H9 (cell line): ENCODE data around the gene CDH4. TPM values are rescaled to one million over a fixed set of nuclear protein-coding genes. Genes with fewer than 3 reads are reported as not detected.

Experiments used
- DNase-seq: peaks from one replicate; pipeline ENCODE4 v3.0.0-alpha.2; 2017
- H2AFZ ChIP-seq: one replicate; pipeline ENCODE4 v1.6.1; 2013; ENCODE audit warnings: mild to moderate bottlenecking, low read length, control low read depth, moderate library complexity
- H2AK5ac ChIP-seq: 2 replicates; pipeline ENCODE4 v1.6.1; 2013; ENCODE audit warnings: low read length, control low read depth, mixed read lengths; ENCODE audit not compliant: insufficient read length
- H2BK120ac ChIP-seq: one replicate; pipeline ENCODE4 v1.6.1; 2013; ENCODE audit warnings: low read depth, mild to moderate bottlenecking, low read length, control low read depth, inconsistent platforms; ENCODE audit not compliant: poor library complexity, severe bottlenecking
- H2BK12ac ChIP-seq: 2 replicates; pipeline ENCODE4 v1.6.1; 2013; ENCODE audit warnings: low read length, control low read depth, mixed read lengths, low read depth; ENCODE audit not compliant: insufficient read length
- H2BK15ac ChIP-seq: 2 replicates; pipeline ENCODE4 v1.6.1; 2013; ENCODE audit warnings: low read depth, low read length, control low read depth
- H2BK20ac ChIP-seq: one replicate; pipeline ENCODE4 v1.6.1; 2013; ENCODE audit warnings: low read depth, mild to moderate bottlenecking, low read length, control low read depth, inconsistent platforms; ENCODE audit not compliant: poor library complexity, severe bottlenecking
- H2BK5ac ChIP-seq: 2 replicates; pipeline ENCODE4 v1.6.1; 2013; ENCODE audit warnings: low read length, control low read depth, mixed read lengths; ENCODE audit not compliant: insufficient read length
- H3K14ac ChIP-seq: 2 replicates; pipeline ENCODE4 v1.6.1; 2013; ENCODE audit warnings: low read length, control low read depth; ENCODE audit not compliant: insufficient read depth
- H3K18ac ChIP-seq: 2 replicates; pipeline ENCODE4 v1.6.1; 2013; ENCODE audit warnings: low read depth, mild to moderate bottlenecking, mixed read lengths, low read length, control low read depth; ENCODE audit not compliant: insufficient read length
- H3K23ac ChIP-seq: 2 replicates; pipeline ENCODE4 v1.6.1; 2013; ENCODE audit warnings: low read length, control low read depth, mixed read lengths, low read depth; ENCODE audit not compliant: insufficient read length
- H3K23me2 ChIP-seq: 2 replicates; pipeline ENCODE4 v1.6.1; 2013; ENCODE audit warnings: low read depth, mild to moderate bottlenecking, mixed read lengths, low read length, control low read depth; ENCODE audit not compliant: insufficient read length, poor library complexity, severe bottlenecking
- H3K27ac ChIP-seq: 2 replicates; pipeline ENCODE4 v1.5.1; 2013; ENCODE audit warnings: low read length, control low read depth, mixed read lengths, low read depth; ENCODE audit not compliant: insufficient read length
- H3K27me3 ChIP-seq: 2 replicates; pipeline ENCODE4 v1.6.1; 2013; ENCODE audit warnings: low read length, control low read depth, inconsistent platforms; ENCODE audit not compliant: insufficient read depth
- H3K4ac ChIP-seq: 2 replicates; pipeline ENCODE4 v1.6.1; 2013; ENCODE audit warnings: low read depth, mild to moderate bottlenecking, control low read depth, inconsistent platforms, low read length, moderate library complexity
- H3K4me1 ChIP-seq: 2 replicates; pipeline ENCODE4 v1.6.1; 2013; ENCODE audit warnings: low read length, control low read depth, inconsistent platforms; ENCODE audit not compliant: insufficient read depth
- H3K4me2 ChIP-seq: 2 replicates; pipeline ENCODE4 v1.6.1; 2013; ENCODE audit warnings: low read length, control low read depth, mixed read lengths; ENCODE audit not compliant: insufficient read length, insufficient read depth
- H3K56ac ChIP-seq: 2 replicates; pipeline ENCODE4 v1.6.1; 2013; ENCODE audit warnings: low read depth, mild to moderate bottlenecking, mixed read lengths, low read length, control low read depth; ENCODE audit not compliant: insufficient read length
- H3K79me1 ChIP-seq: 2 replicates; pipeline ENCODE4 v1.6.1; 2013; ENCODE audit warnings: low read depth, mild to moderate bottlenecking, moderate library complexity, low read length, control low read depth, inconsistent platforms; ENCODE audit not compliant: insufficient read depth, poor library complexity, severe bottlenecking
- H3K79me2 ChIP-seq: 2 replicates; pipeline ENCODE4 v1.6.1; 2013; ENCODE audit warnings: low read length, control low read depth, inconsistent platforms; ENCODE audit not compliant: insufficient read depth
- H3K9ac ChIP-seq: 2 replicates; pipeline ENCODE4 v1.6.1; 2013; ENCODE audit warnings: low read length, control low read depth, mixed read lengths; ENCODE audit not compliant: insufficient read length; ENCODE audit errors: extremely low read depth
- H3K9me3 ChIP-seq: one replicate; pipeline ENCODE4 v1.6.1; 2013; ENCODE audit warnings: low read depth, low read length, inconsistent platforms; ENCODE audit not compliant: control insufficient read depth
- H3T11ph ChIP-seq: one replicate; pipeline ENCODE4 v1.6.1; 2013; ENCODE audit warnings: mild to moderate bottlenecking, low read length, control low read depth, inconsistent platforms
- H4K20me1 ChIP-seq: one replicate; pipeline ENCODE4 v1.6.1; 2013; ENCODE audit not compliant: control insufficient read depth, insufficient read length, insufficient read depth
- H4K5ac ChIP-seq: 2 replicates; pipeline ENCODE4 v1.6.1; 2013; ENCODE audit warnings: low read depth, mild to moderate bottlenecking, mixed read lengths, low read length, control low read depth; ENCODE audit not compliant: insufficient read length
- H4K8ac ChIP-seq: replicated peaks from 2 replicates; pipeline ENCODE4 v1.6.1; 2013; ENCODE audit warnings: low read length, control low read depth, mixed read lengths, low read depth; ENCODE audit not compliant: insufficient read length
- H4K91ac ChIP-seq: 2 replicates; pipeline ENCODE4 v1.6.1; 2013; ENCODE audit warnings: low read depth, mild to moderate bottlenecking, moderate library complexity, mixed read lengths, low read length, control low read depth; ENCODE audit not compliant: insufficient read length
- H3K27ac Mint-ChIP-seq, 3 experiments: 2 replicates in 2 of 3; 3 replicates in 1 of 3; pipeline ENCODE4 v1.8.0; 2020 to 2021; ENCODE audit warnings: mixed read lengths in 3 of 3, mild to moderate bottlenecking in 1 of 3, moderate library complexity in 1 of 3
- H3K27me3 Mint-ChIP-seq: 2 replicates; pipeline ENCODE4 v1.8.0; 2021; ENCODE audit warnings: low read depth, mild to moderate bottlenecking, moderate library complexity, mixed read lengths
- H3K36me3 Mint-ChIP-seq, 3 experiments: 2 replicates in 2 of 3; 3 replicates in 1 of 3; pipeline ENCODE4 v1.8.0; 2020 to 2021; ENCODE audit warnings: low read depth in 3 of 3, mixed read lengths in 3 of 3; ENCODE audit not compliant: insufficient read depth in 1 of 3
- H3K4me1 Mint-ChIP-seq, 2 experiments: 2 replicates each; pipeline ENCODE4 v1.8.0; 2020; ENCODE audit warnings: mixed read lengths in 2 of 2
- H3K4me3 Mint-ChIP-seq, 2 experiments: 2 replicates in 1 of 2; 3 replicates in 1 of 2; pipeline ENCODE4 v1.8.0; 2020 to 2021; ENCODE audit warnings: mild to moderate bottlenecking in 2 of 2, mixed read lengths in 2 of 2, moderate library complexity in 1 of 2
- H3K9me3 Mint-ChIP-seq, 2 experiments: 2 replicates in 1 of 2; 3 replicates in 1 of 2; pipeline ENCODE4 v1.8.0; 2020; ENCODE audit warnings: mild to moderate bottlenecking in 2 of 2, mixed read lengths in 2 of 2, moderate library complexity in 1 of 2
- WGBS: extraction: QIAGEN DNeasy Blood & Tissue Kit; methylation state at CpG from one replicate; pipeline ENCODE4 v1.1.7; 2013; ENCODE audit warnings: missing lambda C conversion rate, low lambda C conversion rate, mixed read lengths; ENCODE audit not compliant: insufficient read length; ENCODE audit errors: extremely low coverage; 5-methylcytosine and 5-hydroxymethylcytosine counted together
- total RNA-seq: library from RNA; stranded (reverse); gene quantifications from 2 replicates; pipeline ENCODE4 v1.2.1, GENCODE V29; 2021
- TF ChIP-seq, protein P1 (sequence below): fragments of 200-600 bp; sonication (generic); conservative IDR thresholded peaks from 3 replicates; pipeline ENCODE4 v1.8.0; 2021; ENCODE audit warnings: antibody characterized with exemption, mild to moderate bottlenecking

The CDH4 gene
- total RNA-seq, 1 experiment from 2014 or later, result 3.0 TPM

DNA sequence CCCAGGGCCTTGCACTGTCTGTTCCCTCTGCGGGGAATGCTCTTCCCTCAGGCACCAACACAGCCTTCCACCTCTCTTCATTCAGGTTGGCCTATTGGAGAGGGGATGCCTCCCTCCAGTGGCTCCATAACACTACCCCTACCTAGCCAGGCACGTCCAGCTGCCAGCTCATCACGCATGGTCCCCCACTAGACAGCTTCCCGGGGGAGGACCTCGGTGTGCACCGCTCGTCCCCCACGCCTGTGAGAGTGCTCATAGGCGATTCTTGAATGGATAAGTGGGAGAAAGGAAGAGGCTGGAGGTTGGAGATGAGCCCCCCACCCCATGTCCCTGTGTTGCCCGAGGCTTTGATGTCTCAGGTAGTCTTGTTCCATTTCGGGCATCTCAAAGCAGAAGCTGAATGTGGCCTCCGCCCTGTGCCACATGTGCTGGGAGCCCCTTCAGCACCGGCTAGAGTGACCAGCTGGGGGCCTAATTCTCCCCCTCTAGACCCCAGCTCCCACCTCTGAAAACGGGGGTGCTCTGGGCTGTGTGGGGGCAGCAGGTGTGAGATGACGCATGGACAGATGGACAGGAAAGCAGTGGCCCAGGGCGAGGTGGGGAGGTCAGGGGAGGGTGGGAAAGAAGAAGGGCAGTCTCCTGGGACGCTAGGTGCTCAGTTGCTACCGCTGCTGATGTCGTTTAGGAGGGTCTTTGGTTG lies 480.6 kb downstream of the CDH4 start:
- no peaks in the 10 kb centered on the region; a peak in 1 of 5 replicates for H3K9me3 Mint-ChIP-seq
- H3K27ac Mint-ChIP-seq, result no peak overlapping the region; a peak in 2 of 7 replicates
- no CpG with 5 or more reads among the region's 19 CpGs for WGBS

More for the DNA sequence above, 480.6 kb downstream of the CDH4 start:
- Histone ChIP-seq H3K27ac (no peak overlapping the region), H4K8ac (no peak overlapping the region), H2BK5ac (no peak overlapping the region), H4K20me1 (no peaks in the 10 kb centered on the region), H4K91ac (no peak overlapping the region), H2AFZ (no peak overlapping the region), H3K4me2 (no peak overlapping the region), H2BK120ac (no peak overlapping the region), H3K79me1 (no peaks in the 10 kb centered on the region), H2BK12ac (no peak overlapping the region), H3K18ac (no peak overlapping the region), H3K9me3 (no peaks in the 10 kb centered on the region), H3T11ph (no peak overlapping the region), H2AK5ac (no peak overlapping the region), H3K14ac (no peak overlapping the region), H2BK15ac (no peak overlapping the region), H4K5ac (no peak overlapping the region), H3K23me2 (no peaks in the 10 kb centered on the region), H3K79me2 (no peaks in the 10 kb centered on the region), H3K27me3 (no peaks in the 10 kb centered on the region; the same call in 1 of the 2 replicates), H2BK20ac (no peak overlapping the region), H3K23ac (no peak overlapping the region), H3K4ac (no peak overlapping the region), H3K56ac (no peak overlapping the region), H3K4me1 (no peaks in the 10 kb centered on the region), H3K9ac (no peak overlapping the region)
- H3K36me3 Mint-ChIP-seq, result no peaks in the 10 kb centered on the region; a peak in 1 of 7 replicates
- peaks cover 40% of the 10 kb centered on the region for H3K27me3 Mint-ChIP-seq
- TF ChIP-seq, protein P1, sequence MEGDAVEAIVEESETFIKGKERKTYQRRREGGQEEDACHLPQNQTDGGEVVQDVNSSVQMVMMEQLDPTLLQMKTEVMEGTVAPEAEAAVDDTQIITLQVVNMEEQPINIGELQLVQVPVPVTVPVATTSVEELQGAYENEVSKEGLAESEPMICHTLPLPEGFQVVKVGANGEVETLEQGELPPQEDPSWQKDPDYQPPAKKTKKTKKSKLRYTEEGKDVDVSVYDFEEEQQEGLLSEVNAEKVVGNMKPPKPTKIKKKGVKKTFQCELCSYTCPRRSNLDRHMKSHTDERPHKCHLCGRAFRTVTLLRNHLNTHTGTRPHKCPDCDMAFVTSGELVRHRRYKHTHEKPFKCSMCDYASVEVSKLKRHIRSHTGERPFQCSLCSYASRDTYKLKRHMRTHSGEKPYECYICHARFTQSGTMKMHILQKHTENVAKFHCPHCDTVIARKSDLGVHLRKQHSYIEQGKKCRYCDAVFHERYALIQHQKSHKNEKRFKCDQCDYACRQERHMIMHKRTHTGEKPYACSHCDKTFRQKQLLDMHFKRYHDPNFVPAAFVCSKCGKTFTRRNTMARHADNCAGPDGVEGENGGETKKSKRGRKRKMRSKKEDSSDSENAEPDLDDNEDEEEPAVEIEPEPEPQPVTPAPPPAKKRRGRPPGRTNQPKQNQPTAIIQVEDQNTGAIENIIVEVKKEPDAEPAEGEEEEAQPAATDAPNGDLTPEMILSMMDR, result no peak
- peaks cover 6 to 7% of the 10 kb centered on the region in 2 experiments for H3K4me1 Mint-ChIP-seq
- no peak for DNase-seq
- H3K4me3 Mint-ChIP-seq, result no peak overlapping the region
